HCT116 (cell line): Measurements from ENCODE around the gene RCAN3. TPM values are rescaled to one million over a fixed set of nuclear protein-coding genes. Genes with fewer than 3 reads are reported as not detected.

Experiments used
- ATAC-seq: fragments of 200-7000 bp; cut with Tn5 transposase; 2 replicates; pipeline ENCODE4 v1.9.1; 2020; ENCODE audit warnings: mild to moderate bottlenecking, moderate library complexity
- BruUV-seq: library from RNA; stranded (reverse); fragments of 400-500 nt; replicated peaks from 2 replicates; lab custom pipeline; 2021; lab: Mats Ljungman, UMichigan
- CTCF ChIA-PET: fragments of 300-600 bp; sonication (Branson Sonifier 250); formaldehyde crosslinking; loops from one replicate; lab custom pipeline; 2021; ENCODE audit warnings: antibody characterized with exemption; lab: Charles Lee
- POLR2A ChIA-PET: fragments of 300-600, 350-600 bp; sonication (Branson Sonifier 250); formaldehyde crosslinking; loops from one replicate; lab custom pipeline; 2021; ENCODE audit warnings: antibody characterized with exemption; lab: Charles Lee
- RAD21 ChIA-PET, 2 experiments: fragments of 300-600 bp; sonication (Branson Sonifier 250); formaldehyde crosslinking; loops; one replicate each; lab custom pipeline; 2023; ENCODE audit warnings: low total read pairs in 2 of 2; ENCODE audit not compliant: uncharacterized antibody in 2 of 2, unreplicated experiment in 2 of 2, low non-redundant PET in 1 of 2; lab: Charles Lee
- DNase-seq: peaks from one replicate; pipeline ENCODE4 v3.0.0-alpha.2; 2010; ENCODE audit warnings: low read depth, low spot score
- H2AFZ ChIP-seq: fragments of 200-600 bp; shearing (Covaris generic), sonication (generic); 2 replicates; pipeline ENCODE4 v1.6.1; 2017; ENCODE audit warnings: low read depth, mixed run types, mixed read lengths, antibody characterized with exemption, low read length; ENCODE audit not compliant: poor library complexity, severe bottlenecking
- H3K27ac ChIP-seq: 2 replicates; pipeline ENCODE4 v1.5.1; 2012; ENCODE audit warnings: low read depth, low read length
- H3K27me3 ChIP-seq: fragments of 200-600 bp; sonication (generic); 2 replicates; pipeline ENCODE4 v1.6.1; 2016; ENCODE audit warnings: mixed run types, low read length, mixed read lengths; ENCODE audit not compliant: insufficient read depth
- H3K36me3 ChIP-seq, 2 experiments: fragments of 200-500 bp in 1 of 2; fragments of 200-600 bp in 1 of 2; sonication (Bioruptor generic) in 1 of 2; sonication (generic) in 1 of 2; 2 replicates each; pipeline versions ENCODE4 v1.5.1 to v1.6.1; 2014 to 2016; ENCODE audit warnings: low read length in 2 of 2, inconsistent platforms in 1 of 2, mixed read lengths in 1 of 2, mixed run types in 1 of 2; ENCODE audit not compliant: insufficient read depth in 2 of 2, control insufficient read depth in 1 of 2
- H3K4me1 ChIP-seq, 2 experiments: fragments of 200-600 bp in 1 of 2; sonication (generic) in 1 of 2; 2 replicates each; pipeline versions ENCODE4 v1.5.1 to v1.6.1; 2012 to 2017; ENCODE audit warnings: low read length in 2 of 2, inconsistent platforms in 1 of 2, mild to moderate bottlenecking in 1 of 2, mixed read lengths in 1 of 2, mixed run types in 1 of 2, moderate library complexity in 1 of 2; ENCODE audit not compliant: insufficient read depth in 2 of 2, control insufficient read depth in 1 of 2
- H3K4me2 ChIP-seq: fragments of 200-600 bp; sonication (generic); 2 replicates; pipeline ENCODE4 v1.6.1; 2017; ENCODE audit warnings: mixed run types, low read length, mixed read lengths
- H3K4me3 ChIP-seq, 2 experiments: fragments of 200-600 bp in 1 of 2; sonication (generic) in 1 of 2; replicated peaks in 1 of 2; 2 replicates each; pipeline ENCODE4 v1.5.1; 2011 to 2016; ENCODE audit warnings: low read length in 2 of 2, control low read depth in 1 of 2, low read depth in 1 of 2, mild to moderate bottlenecking in 1 of 2, mixed read lengths in 1 of 2, mixed run types in 1 of 2
- H3K79me2 ChIP-seq: fragments of 200-600 bp; sonication (generic); 2 replicates; pipeline ENCODE4 v1.6.1; 2017; ENCODE audit warnings: mild to moderate bottlenecking, mixed run types, low read length, moderate library complexity, mixed read lengths; ENCODE audit not compliant: insufficient read depth
- H3K9ac ChIP-seq: fragments of 200-600 bp; sonication (generic); 2 replicates; pipeline ENCODE4 v1.6.1; 2016; ENCODE audit warnings: low read length, mixed read lengths
- H3K9me2 ChIP-seq: fragments of 200-600 bp; sonication (generic), shearing (Covaris generic); 2 replicates; pipeline ENCODE4 v1.6.1; 2017; ENCODE audit warnings: mixed run types, mild to moderate bottlenecking, moderate library complexity; ENCODE audit not compliant: insufficient read depth
- H3K9me3 ChIP-seq, 2 experiments: fragments of 200-500 bp in 1 of 2; fragments of 200-600 bp in 1 of 2; sonication (Bioruptor generic) in 1 of 2; sonication (generic) in 1 of 2; 2 replicates each; pipeline ENCODE4 v1.6.1; 2014 to 2017; ENCODE audit warnings: low read length in 2 of 2, mixed read lengths in 2 of 2, inconsistent platforms in 1 of 2, low read depth in 1 of 2, mild to moderate bottlenecking in 1 of 2, mixed run types in 1 of 2, moderate library complexity in 1 of 2; ENCODE audit not compliant: control insufficient read depth in 1 of 2, insufficient read depth in 1 of 2
- H4K20me1 ChIP-seq: fragments of 200-600 bp; sonication (generic), shearing (Covaris generic); 2 replicates; pipeline ENCODE4 v1.6.1; 2017; ENCODE audit warnings: mixed run types, mild to moderate bottlenecking, moderate library complexity; ENCODE audit not compliant: insufficient read depth
- CEBPB ChIP-seq: IDR thresholded peaks from 2 replicates; pipeline ENCODE4 v1.6.1; 2012; ENCODE audit warnings: low read depth
- EZH2 ChIP-seq: fragments of 200-600 bp; sonication (generic); IDR thresholded peaks from 2 replicates; pipeline ENCODE4 v1.6.1; 2017; ENCODE audit warnings: antibody characterized with exemption, mixed run types
- EZH2phosphoT487 ChIP-seq: fragments of 200-600 bp; IDR thresholded peaks from 2 replicates; pipeline ENCODE4 v1.6.1; 2018; ENCODE audit warnings: antibody characterized with exemption, borderline replicate concordance
- FOSL1 ChIP-seq: IDR thresholded peaks from 2 replicates; pipeline ENCODE4 v1.6.1; 2012; ENCODE audit warnings: low read depth
- JUND ChIP-seq: IDR thresholded peaks from 2 replicates; pipeline ENCODE4 v1.6.1; 2012
- POLR2A ChIP-seq: IDR thresholded peaks from 2 replicates; pipeline ENCODE4 v1.7.0; 2011; ENCODE audit warnings: borderline replicate concordance; ENCODE audit not compliant: insufficient read depth, insufficient read length; ENCODE audit errors: extremely low read depth
- SIN3A ChIP-seq: IDR thresholded peaks from 2 replicates; pipeline ENCODE4 v1.6.1; 2012; ENCODE audit warnings: low read depth
- YY1 ChIP-seq: IDR thresholded peaks from 2 replicates; pipeline ENCODE4 v1.6.1; 2011; ENCODE audit warnings: low read length, low read depth, moderate library complexity, mild to moderate bottlenecking; ENCODE audit not compliant: insufficient replicate concordance; ENCODE audit errors: extremely low read depth
- intact Hi-C: fragments of 100-400 bp; cut with micrococcal nuclease; formaldehyde crosslinking; loops from 2 replicates; pipeline ENCODE4 v1.10.0; 2022
- total RNA-seq: library from RNA; stranded (reverse); gene quantifications from one replicate; pipeline ENCODE4 v1.2.1, GENCODE V29; 2021; ENCODE audit not compliant: unreplicated experiment
- TF ChIP-seq, protein P1 (sequence below): IDR thresholded peaks from 2 replicates; pipeline ENCODE4 v1.6.1; 2011; ENCODE audit warnings: mild to moderate bottlenecking, low read length, moderate library complexity; ENCODE audit not compliant: insufficient replicate concordance; ENCODE audit errors: extremely low read depth
- TF ChIP-seq, protein P2 (sequence below), 3 experiments: fragments of 200-600 bp in 1 of 3; sonication (generic) in 1 of 3; IDR thresholded peaks in 2 of 3; conservative IDR thresholded peaks in 1 of 3; 2 replicates each; pipeline ENCODE4 v1.5.1; 2012 to 2017; ENCODE audit warnings: low read depth in 2 of 3, low read length in 2 of 3, antibody characterized with exemption in 1 of 3, borderline replicate concordance in 1 of 3, control low read depth in 1 of 3, mild to moderate bottlenecking in 1 of 3, mixed read lengths in 1 of 3, mixed run types in 1 of 3, moderate library complexity in 1 of 3; ENCODE audit not compliant: insufficient read depth in 1 of 3

Gene RCAN3
- total RNA-seq, 1 experiment from 2014 or later, result 13.3 TPM

DNA sequence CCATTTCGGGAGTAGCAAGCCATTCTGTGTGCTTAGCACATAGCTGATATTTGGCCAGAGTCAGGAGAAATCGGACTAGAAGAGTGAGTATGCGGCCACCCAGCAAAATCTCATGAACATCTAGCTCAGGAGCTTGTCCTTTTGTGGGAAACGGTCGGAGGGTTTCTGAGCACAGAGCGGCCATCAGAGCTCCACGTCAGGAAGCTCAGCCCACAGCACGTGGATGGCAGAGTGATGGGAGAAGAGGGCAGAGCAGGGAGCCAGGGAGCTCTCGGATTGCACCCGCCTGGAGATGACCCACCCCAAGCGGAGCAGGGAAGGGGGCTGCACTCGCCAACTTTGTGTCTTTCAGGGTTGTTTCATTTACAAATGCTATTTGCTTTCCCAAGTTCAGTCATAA is 13.9 kb downstream of the RCAN3 start:
- Histone ChIP-seq H2AFZ (no peak overlapping the region), H3K4me2 (0 out of 2 replicates have a peak overlapping the region, but pooled peaks have one; percentile 11), H3K9me3 (no peaks in the 10 kb centered on the region), H3K9ac (no peak overlapping the region; the same call in 1 of the 2 replicates), H4K20me1 (no peaks in the 10 kb centered on the region), H3K36me3 (no peaks in the 10 kb centered on the region), H3K4me1 (peaks cover 18 to 19% of the 10 kb centered on the region in 2 experiments), H3K9me2 (no peaks in the 10 kb centered on the region), H3K4me3 (no peak overlapping the region), H3K27ac (peak overlapping the region; percentile 17; the same call in 1 of the 2 replicates), H3K27me3 (no peaks in the 10 kb centered on the region), H3K79me2 (no peaks in the 10 kb centered on the region)
- intact Hi-C loops, result loop anchor here (10.0 kb wide), 1 partner anchor 318 kb away; no protein-coding TSS in a partner anchor
- ChIA-PET RAD21 (no interaction called here), CTCF (interaction anchor here (2.3 to 2.7 kb wide), 2 partner anchors 10 to 101 kb away, joined by 8 to 17 read pairs; partner anchors contain the start of gene NIPAL3), POLR2A (no interaction called here)
- no peak for ATAC-seq
- TF ChIP-seq, protein P1, sequence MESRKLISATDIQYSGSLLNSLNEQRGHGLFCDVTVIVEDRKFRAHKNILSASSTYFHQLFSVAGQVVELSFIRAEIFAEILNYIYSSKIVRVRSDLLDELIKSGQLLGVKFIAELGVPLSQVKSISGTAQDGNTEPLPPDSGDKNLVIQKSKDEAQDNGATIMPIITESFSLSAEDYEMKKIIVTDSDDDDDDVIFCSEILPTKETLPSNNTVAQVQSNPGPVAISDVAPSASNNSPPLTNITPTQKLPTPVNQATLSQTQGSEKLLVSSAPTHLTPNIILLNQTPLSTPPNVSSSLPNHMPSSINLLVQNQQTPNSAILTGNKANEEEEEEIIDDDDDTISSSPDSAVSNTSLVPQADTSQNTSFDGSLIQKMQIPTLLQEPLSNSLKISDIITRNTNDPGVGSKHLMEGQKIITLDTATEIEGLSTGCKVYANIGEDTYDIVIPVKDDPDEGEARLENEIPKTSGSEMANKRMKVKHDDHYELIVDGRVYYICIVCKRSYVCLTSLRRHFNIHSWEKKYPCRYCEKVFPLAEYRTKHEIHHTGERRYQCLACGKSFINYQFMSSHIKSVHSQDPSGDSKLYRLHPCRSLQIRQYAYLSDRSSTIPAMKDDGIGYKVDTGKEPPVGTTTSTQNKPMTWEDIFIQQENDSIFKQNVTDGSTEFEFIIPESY, result no peak
- TF ChIP-seq EZH2, result no peak
- TF ChIP-seq EZH2phosphoT487, result no peak
- no peak for TF ChIP-seq FOSL1
- TF ChIP-seq SIN3A, result no peak
- no peak for TF ChIP-seq YY1
- TF ChIP-seq, protein P2, sequence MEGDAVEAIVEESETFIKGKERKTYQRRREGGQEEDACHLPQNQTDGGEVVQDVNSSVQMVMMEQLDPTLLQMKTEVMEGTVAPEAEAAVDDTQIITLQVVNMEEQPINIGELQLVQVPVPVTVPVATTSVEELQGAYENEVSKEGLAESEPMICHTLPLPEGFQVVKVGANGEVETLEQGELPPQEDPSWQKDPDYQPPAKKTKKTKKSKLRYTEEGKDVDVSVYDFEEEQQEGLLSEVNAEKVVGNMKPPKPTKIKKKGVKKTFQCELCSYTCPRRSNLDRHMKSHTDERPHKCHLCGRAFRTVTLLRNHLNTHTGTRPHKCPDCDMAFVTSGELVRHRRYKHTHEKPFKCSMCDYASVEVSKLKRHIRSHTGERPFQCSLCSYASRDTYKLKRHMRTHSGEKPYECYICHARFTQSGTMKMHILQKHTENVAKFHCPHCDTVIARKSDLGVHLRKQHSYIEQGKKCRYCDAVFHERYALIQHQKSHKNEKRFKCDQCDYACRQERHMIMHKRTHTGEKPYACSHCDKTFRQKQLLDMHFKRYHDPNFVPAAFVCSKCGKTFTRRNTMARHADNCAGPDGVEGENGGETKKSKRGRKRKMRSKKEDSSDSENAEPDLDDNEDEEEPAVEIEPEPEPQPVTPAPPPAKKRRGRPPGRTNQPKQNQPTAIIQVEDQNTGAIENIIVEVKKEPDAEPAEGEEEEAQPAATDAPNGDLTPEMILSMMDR (IDR thresholded peaks at IDR 0.05 in 2 of 3, conservative IDR thresholded peaks at IDR 0.05 in 1 of 3; ENCODE audit: borderline replicate concordance in 1 of 3, insufficient read depth in 1 of 3, low read depth in 2 of 3, low read length in 2 of 3), result no peak
- no peak for TF ChIP-seq JUND
- TF ChIP-seq POLR2A, result no peak
- TF ChIP-seq CEBPB, result no peak
- no TSS peak for BruUV-seq
- DNase-seq, result no peak
